Prostate gland (tissue), 2 donors: Measurements from ENCODE around the gene CATSPERD. TPM values are rescaled to one million over a fixed set of nuclear protein-coding genes. Genes with fewer than 3 reads are reported as not detected.
A peak's percentile ranks its signal among the peaks of the same experiment; 100 is the strongest.

Source experiments
- DNase-seq: peaks from one replicate; pipeline ENCODE4 v3.0.0-alpha.2; 2019; ENCODE audit warnings: low spot score
- H3K27ac ChIP-seq, 2 donors: fragments of 200-600 bp; sonication (generic); 2 replicates each; pipeline ENCODE4 v1.5.1; 2017 to 2019
- H3K27me3 ChIP-seq: fragments of 200-600 bp; sonication (generic); replicated peaks from 2 replicates; pipeline ENCODE4 v1.5.1; 2019; ENCODE audit not compliant: insufficient read depth
- H3K36me3 ChIP-seq, 2 donors: fragments of 200-600 bp; sonication (generic); 1 replicate in 1 of 2; 2 replicates in 1 of 2; pipeline versions ENCODE4 v1.5.1 to v1.8.1; 2017 to 2019
- H3K4me1 ChIP-seq: fragments of 200-600 bp; sonication (generic); replicated peaks from 2 replicates; pipeline ENCODE4 v1.5.1; 2019
- H3K4me3 ChIP-seq, 2 donors: fragments of 200-600 bp; sonication (generic); 2 replicates each; pipeline ENCODE4 v1.5.1; 2017 to 2019
- H3K9me3 ChIP-seq: fragments of 200-600 bp; sonication (generic); 2 replicates; pipeline ENCODE4 v1.5.1; 2017
- CTCF ChIP-seq, 4 experiments: fragments of 200-600 bp in 2 of 4; fragments of 450-650 bp in 2 of 4; sonication (generic) in 2 of 4; IDR thresholded peaks; 1 replicate in 3 of 4; 2 replicates in 1 of 4; pipeline ENCODE4 v1.5.1; 2016 to 2019; ENCODE audit warnings: antibody characterized with exemption in 4 of 4, mild to moderate bottlenecking in 2 of 4, moderate library complexity in 2 of 4
- POLR2A ChIP-seq: fragments of 450-650 bp; IDR thresholded peaks from one replicate; pipeline ENCODE4 v1.6.1; 2016; ENCODE audit warnings: antibody characterized with exemption, mild to moderate bottlenecking
- POLR2AphosphoS5 ChIP-seq: sonication (generic); formaldehyde crosslinking; IDR thresholded peaks from one replicate; pipeline ENCODE4 v1.6.1; 2017; ENCODE audit warnings: antibody characterized with exemption
- WGBS: methylation state at CpG from one replicate; pipeline ENCODE4 v1.1.5; 2018; 5-methylcytosine and 5-hydroxymethylcytosine counted together
- intact Hi-C: fragments of 100-400 bp; cut with DNase I; formaldehyde crosslinking; loops from one replicate; pipeline ENCODE4 v1.14.2; 2022
- total RNA-seq, 2 donors: library from RNA; depleted of rRNA; stranded (reverse); fragments of >200 nt; gene quantifications; one replicate each; pipeline ENCODE4 v1.1.0, GENCODE V29; 2016

Gene CATSPERD
- total RNA-seq, 2 donors from 2014 or later = 1.4 TPM; not detected in 1

DNA sequence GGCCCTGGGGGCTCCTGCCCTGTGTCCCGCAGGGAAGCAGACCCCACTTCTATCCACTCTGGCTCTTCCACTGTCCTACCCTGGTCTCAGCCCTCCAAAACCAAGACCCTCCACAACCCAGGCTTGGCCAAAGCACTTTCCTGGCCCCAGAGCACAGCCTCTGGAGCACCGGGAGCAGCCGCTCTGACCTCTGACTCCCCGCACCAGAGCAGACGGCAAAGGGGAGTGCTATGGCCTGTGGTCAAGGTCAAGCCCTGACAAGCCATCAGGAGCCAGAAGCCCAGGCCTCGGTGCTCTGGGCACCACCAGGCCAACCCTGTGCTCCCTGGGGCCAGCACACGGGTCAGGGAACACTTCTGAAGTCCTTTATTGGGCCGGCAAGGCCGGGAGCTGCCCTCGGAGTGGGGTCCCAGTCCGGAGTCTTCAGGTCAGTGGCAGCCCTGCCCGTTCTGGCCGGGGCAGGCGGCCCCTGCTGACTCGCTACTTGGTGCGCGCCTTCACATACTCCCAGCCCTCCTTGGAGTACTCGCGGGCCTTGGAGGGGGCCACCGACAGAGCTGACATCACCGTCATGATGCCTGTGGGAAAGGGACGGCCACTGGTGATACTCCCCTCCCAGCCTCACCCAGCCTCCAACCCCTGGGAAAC lies 42.2 kb upstream of the CATSPERD start:
- Histone ChIP-seq H3K27ac (no peak overlapping the region), H3K36me3 (no peaks in the 10 kb centered on the region), H3K27me3 (no peaks in the 10 kb centered on the region), H3K4me3 (no peak overlapping the region), H3K4me1 (peaks cover 7% of the 10 kb centered on the region), H3K9me3 (no peaks in the 10 kb centered on the region)
- 87% methylated on average over 18 of the region's 22 CpGs for WGBS
- DNase-seq = no peak
- intact Hi-C loops = no loop called here
- TF ChIP-seq POLR2A (no peak), CTCF (IDR thresholded peaks at IDR 0.05) (no peak), POLR2AphosphoS5 (no peak)

- intact Hi-C loops = no loop called here
- no peaks in the 10 kb centered on the region for H3K36me3 ChIP-seq
- peak overlapping the region; percentile 87 to 91 for H3K27ac ChIP-seq
- no peak for DNase-seq
- peak overlapping the region; percentile 69 to 84 for H3K4me3 ChIP-seq
- WGBS = 22% methylated on average over 25 of the region's 26 CpGs
- TF ChIP-seq POLR2A (no peak), POLR2AphosphoS5 (no peak), CTCF (IDR thresholded peaks at IDR 0.05) (no peak)
- peaks cover 7% of the 10 kb centered on the region for H3K4me1 ChIP-seq
- no peaks in the 10 kb centered on the region for H3K9me3 ChIP-seq
- no peaks in the 10 kb centered on the region for H3K27me3 ChIP-seq
Measured at GRCh38 chr19:5679289-5680083, 41.0 kb upstream of the CATSPERD start.

- no peaks in the 10 kb centered on the region for H3K36me3 ChIP-seq
- peak overlapping the region; percentile 87 to 91 for H3K27ac ChIP-seq
- no peak for TF ChIP-seq CTCF (IDR thresholded peaks at IDR 0.05)
- no peak for TF ChIP-seq POLR2AphosphoS5
- TF ChIP-seq POLR2A = no peak
- no peaks in the 10 kb centered on the region for H3K9me3 ChIP-seq
- WGBS = under 1% methylated on average over 21 of the region's 23 CpGs
- H3K4me3 ChIP-seq = peak overlapping the region; percentile 69 to 84
- no peaks in the 10 kb centered on the region for H3K27me3 ChIP-seq
- DNase-seq = no peak
- intact Hi-C loops = no loop called here
- peaks cover 7% of the 10 kb centered on the region for H3K4me1 ChIP-seq
Measured at GRCh38 chr19:5680084-5680436, 40.4 kb upstream of the CATSPERD start.

GRCh38 chr19:5680437-5681368 lies 39.7 kb upstream of the CATSPERD start, which contains the start of the genes HSD11B1L and MICOS13:
Gene HSD11B1L, plus strand, starts transcription at chr19:5681027. Its CDS starts 3,806 bp downstream, at chr19:5684833.
Gene MICOS13, minus strand, starts transcription at chr19:5680516. Its CDS starts 30 bp downstream, at chr19:5680486.
- H3K9me3 ChIP-seq = no peaks in the 10 kb centered on the region
- H3K4me1 ChIP-seq = peaks cover 7% of the 10 kb centered on the region
- TF ChIP-seq CTCF (IDR thresholded peaks at IDR 0.05) (peak in 2 of 4 experiments; percentile 5 to 35), POLR2A (peak; percentile 55), POLR2AphosphoS5 (peak; percentile 99)
- intact Hi-C loops = no loop called here
- no peaks in the 10 kb centered on the region for H3K36me3 ChIP-seq
- 1% methylated on average over 69 of the region's 94 CpGs for WGBS
- H3K4me3 ChIP-seq = peak within 1 kb of the TSS; percentile 69 to 84
- DNase-seq = peak; percentile 99
- H3K27me3 ChIP-seq = no peaks in the 10 kb centered on the region
- H3K27ac ChIP-seq = peak within 1 kb of the TSS; percentile 87 to 91
